Keratinocyte (primary cell): ENCODE measurements around the gene C2orf80. TPM values are rescaled to one million over a fixed set of nuclear protein-coding genes. Genes with fewer than 3 reads are reported as not detected.

Experiments
- DNase-seq: peaks from one replicate; pipeline ENCODE4 v3.0.0-alpha.2; 2011; ENCODE audit warnings: low read depth, missing footprints, low spot score
- FAIRE-seq: peaks from 2 replicates; lab custom pipeline; 2011; peaks lifted over from hg19 to GRCh38; lab: Jason Lieb, UNC
- H2AFZ ChIP-seq: 2 replicates; pipeline ENCODE4 v1.6.0; 2012; ENCODE audit warnings: low read length, control low read depth, inconsistent platforms; ENCODE audit not compliant: control insufficient read depth
- H3K27ac ChIP-seq: 2 replicates; pipeline ENCODE4 v1.5.1; 2011; ENCODE audit warnings: low read length; ENCODE audit not compliant: control insufficient read depth, insufficient read depth
- H3K27me3 ChIP-seq: 3 replicates; pipeline ENCODE4 v1.6.0; 2011; ENCODE audit warnings: low read length; ENCODE audit not compliant: control insufficient read depth, insufficient read depth; ENCODE audit errors: extremely low read depth
- H3K36me3 ChIP-seq, 2 experiments: 2 replicates in 1 of 2; 3 replicates in 1 of 2; pipeline ENCODE4 v1.5.1; 2011; ENCODE audit warnings: low read length in 2 of 2, mild to moderate bottlenecking in 1 of 2; ENCODE audit not compliant: control insufficient read depth in 2 of 2, insufficient read depth in 2 of 2; ENCODE audit errors: extremely low read depth in 1 of 2
- H3K4me1 ChIP-seq: 3 replicates; pipeline ENCODE4 v1.5.1; 2011; ENCODE audit warnings: low read length; ENCODE audit not compliant: control insufficient read depth, insufficient read depth; ENCODE audit errors: extremely low read depth
- H3K4me2 ChIP-seq: 3 replicates; pipeline ENCODE4 v1.6.0; 2011; ENCODE audit warnings: low read depth, low read length; ENCODE audit not compliant: control insufficient read depth, insufficient read depth; ENCODE audit errors: extremely low read depth
- H3K4me3 ChIP-seq, 3 experiments: fragments of 200-600 bp in 1 of 3; sonication (generic) in 1 of 3; 2 replicates in 2 of 3; 3 replicates in 1 of 3; pipeline ENCODE4 v1.5.1; 2011 to 2016; ENCODE audit warnings: low read length in 3 of 3, mild to moderate bottlenecking in 3 of 3, control low read depth in 2 of 3, inconsistent platforms in 1 of 3, low read depth in 1 of 3, mixed read lengths in 1 of 3, mixed run types in 1 of 3, moderate library complexity in 1 of 3; ENCODE audit not compliant: control insufficient read depth in 2 of 3, insufficient read depth in 2 of 3; ENCODE audit errors: extremely low read depth in 1 of 3
- H3K79me2 ChIP-seq: 2 replicates; pipeline ENCODE4 v1.6.0; 2012; ENCODE audit warnings: low read length; ENCODE audit not compliant: control insufficient read depth, insufficient read depth
- H3K9ac ChIP-seq: 3 replicates; pipeline ENCODE4 v1.6.0; 2011; ENCODE audit warnings: low read length; ENCODE audit not compliant: control insufficient read depth, insufficient read depth; ENCODE audit errors: extremely low read depth
- H3K9me1 ChIP-seq: 3 replicates; pipeline ENCODE4 v1.6.0; 2011; ENCODE audit warnings: low read length; ENCODE audit not compliant: control insufficient read depth, insufficient read depth; ENCODE audit errors: extremely low read depth
- H3K9me3 ChIP-seq: 2 replicates; pipeline ENCODE4 v1.5.1; 2012; ENCODE audit warnings: low read depth, low read length; ENCODE audit not compliant: control insufficient read depth
- H4K20me1 ChIP-seq: 3 replicates; pipeline ENCODE4 v1.6.0; 2011; ENCODE audit warnings: low read length; ENCODE audit not compliant: control insufficient read depth, insufficient read depth; ENCODE audit errors: extremely low read depth
- CTCF ChIP-seq, 3 experiments: IDR thresholded peaks in 1 of 3; conservative IDR thresholded peaks in 1 of 3; optimal IDR thresholded peaks in 1 of 3; 2 replicates in 2 of 3; 3 replicates in 1 of 3; pipeline versions ENCODE3 to v1.5.1; 2011; ENCODE audit warnings: low read length in 3 of 3, mild to moderate bottlenecking in 3 of 3, moderate library complexity in 2 of 3, control low read depth in 1 of 3, inconsistent platforms in 1 of 3; ENCODE audit not compliant: insufficient read depth in 2 of 3; ENCODE audit errors: extremely low read depth in 1 of 3
- EZH2 ChIP-seq: IDR thresholded peaks from one replicate; pipeline ENCODE4 v1.6.1; 2012; ENCODE audit warnings: inconsistent platforms, mild to moderate bottlenecking, low read length, moderate library complexity
- dilution Hi-C: fragments of 300-500 bp; cut with MboI; formaldehyde crosslinking; loops from one replicate; pipeline ENCODE4 v1.7.0; 2020; ENCODE audit warnings: low sequenced_read_pairs; ENCODE audit not compliant: extremely low pct_ligation_motif_present
- polyA plus RNA-seq, 5 experiments: library from polyadenylated mRNA; depleted of rRNA in 3 of 5; stranded (reverse) in 3 of 5; stranded (forward) in 1 of 5; unstranded in 1 of 5; fragments of >200 nt; gene quantifications; 1 replicate in 1 of 5; 2 replicates in 3 of 5; 3 replicates in 1 of 5; pipeline versions ENCODE4 v1.2.1 to v1.2.3, GENCODE V29; 2011 to 2012; ENCODE audit warnings: missing spikeins in 2 of 5, low read depth in 1 of 5, low replicate concordance in 1 of 5

C2orf80 gene
- polyA plus RNA-seq, 1 donor (not counting 4 experiments of a cell fraction or from before 2014, with no cell fraction given) = not detected

GRCh38 chr2:208153156-208153555 lies 36.7 kb downstream of the C2orf80 start:
- dilution Hi-C loops = no loop called here
- Histone ChIP-seq H3K79me2 (no peaks in the 10 kb centered on the region), H3K4me3 (no peak overlapping the region), H3K4me1 (peaks cover 3% of the 10 kb centered on the region), H3K9me3 (no peaks in the 10 kb centered on the region), H4K20me1 (no peaks in the 10 kb centered on the region), H3K4me2 (no peak overlapping the region), H3K9ac (no peak overlapping the region), H3K9me1 (no peaks in the 10 kb centered on the region), H3K27me3 (no peaks in the 10 kb centered on the region), H2AFZ (no peak overlapping the region), H3K36me3 (no peaks in the 10 kb centered on the region), H3K27ac (no peak overlapping the region)
- FAIRE-seq (no peak), DNase-seq (no peak)
- TF ChIP-seq CTCF (optimal IDR thresholded peaks at IDR 0.05 in 1 of 3, IDR thresholded peaks at IDR 0.05 in 1 of 3, conservative IDR thresholded peaks at IDR 0.05 in 1 of 3; ENCODE audit: extremely low read depth in 1 of 3, insufficient read depth in 2 of 3, low read length in 3 of 3) (no peak), EZH2 (no peak)

GRCh38 chr2:208150956-208151355 lies 38.9 kb downstream of the C2orf80 start:
- no peak for FAIRE-seq
- H3K9me3 ChIP-seq = no peaks in the 10 kb centered on the region
- dilution Hi-C loops = no loop called here

More at GRCh38 chr2:208150956-208151355, 38.9 kb downstream of the C2orf80 start:
- Histone ChIP-seq H3K36me3 (no peaks in the 10 kb centered on the region), H3K27ac (no peak overlapping the region), H3K27me3 (no peaks in the 10 kb centered on the region), H3K79me2 (no peaks in the 10 kb centered on the region), H3K9ac (no peak overlapping the region), H3K4me2 (no peak overlapping the region), H3K9me1 (no peaks in the 10 kb centered on the region), H3K4me1 (no peaks in the 10 kb centered on the region), H3K4me3 (no peak overlapping the region), H4K20me1 (no peaks in the 10 kb centered on the region), H2AFZ (no peak overlapping the region)
- TF ChIP-seq EZH2 (no peak), CTCF (optimal IDR thresholded peaks at IDR 0.05 in 1 of 3, IDR thresholded peaks at IDR 0.05 in 1 of 3, conservative IDR thresholded peaks at IDR 0.05 in 1 of 3; ENCODE audit: extremely low read depth in 1 of 3, insufficient read depth in 2 of 3, low read length in 3 of 3) (no peak)
- DNase-seq = no peak
